Measurements from ENCODE around the gene AANAT. TPM values are rescaled to one million over a fixed set of nuclear protein-coding genes. Genes with fewer than 3 reads are reported as not detected.
A peak's percentile ranks its signal among the peaks of the same experiment; 100 is the strongest.

AANAT gene
- total RNA-seq, 2 experiments from 2014 or later = not detected

- CTCF ChIA-PET (ENCODE audit: unreplicated experiment) = interaction anchor here (0.6 to 3.3 kb wide), 20 partner anchors 8 to 170 kb away, joined by 3 to 33 read pairs (median 4); no protein-coding TSS in a partner anchor
- Histone ChIP-seq H3K27ac (ENCODE audit: low read depth, low read length, poor library complexity, severe bottlenecking) (no peak overlapping the region), H3K9me3 (ENCODE audit: low read length) (no peaks in the 10 kb centered on the region), H3K4me1 (ENCODE audit: insufficient read depth, low read length, poor library complexity, severe bottlenecking) (peaks cover 17% of the 10 kb centered on the region), H4K20me1 (ENCODE audit: insufficient read depth, low read length) (no peaks in the 10 kb centered on the region), H2AFZ (ENCODE audit: low read length) (peak overlapping the region; percentile 35; the same call in 1 of the 2 replicates), H3K4me3 (ENCODE audit: low read depth, low read length, poor library complexity, severe bottlenecking) (no peak overlapping the region), H3K9me2 (ENCODE audit: insufficient read depth, low read length) (no peaks in the 10 kb centered on the region), H3K36me3 (ENCODE audit: insufficient read depth, low read length) (no peaks in the 10 kb centered on the region), H3K79me2 (ENCODE audit: insufficient read depth, low read depth, low read length) (no peaks in the 10 kb centered on the region), H3K4me2 (ENCODE audit: low read length) (peak overlapping the region; percentile 11; the same call in 1 of the 2 replicates)
- intact Hi-C loops (cut with micrococcal nuclease; ENCODE audit: unreplicated experiment) = loop anchor here (1.0 to 5.0 kb wide), 2 partner anchors 51 to 157 kb away; no protein-coding TSS in a partner anchor
- POLR2A ChIA-PET = interaction anchor here (0.6 to 2.5 kb wide), 17 partner anchors 9 to 941 kb away, joined by 3 to 13 read pairs (median 3); partner anchors contain the start of genes AANAT, PRPSAP1 and RHBDF2
- DNase-seq (ENCODE audit: low spot score) = peak; percentile 88
- TF ChIP-seq CTCF (conservative IDR thresholded peaks at IDR 0.05; ENCODE audit: low read length) (peak; percentile 95), EZH2phosphoT487 (IDR thresholded peaks at IDR 0.05; ENCODE audit: borderline replicate concordance, low read depth, low read length) (no peak)
- BruUV-seq (replicated peaks) = no TSS peak
Measured at GRCh38 chr17:76458580-76459490, 8.6 kb upstream of the AANAT start.

- Histone ChIP-seq H3K79me2 (ENCODE audit: insufficient read depth, low read depth, low read length) (no peaks in the 10 kb centered on the region), H2AFZ (ENCODE audit: low read length) (no peak overlapping the region; the same call in 1 of the 2 replicates), H3K27ac (ENCODE audit: low read depth, low read length, poor library complexity, severe bottlenecking) (no peak overlapping the region), H3K9me2 (ENCODE audit: insufficient read depth, low read length) (no peaks in the 10 kb centered on the region), H3K4me3 (ENCODE audit: low read depth, low read length, poor library complexity, severe bottlenecking) (no peak overlapping the region), H4K20me1 (ENCODE audit: insufficient read depth, low read length) (no peaks in the 10 kb centered on the region), H3K4me1 (ENCODE audit: insufficient read depth, low read length, poor library complexity, severe bottlenecking) (peaks cover 17% of the 10 kb centered on the region), H3K4me2 (ENCODE audit: low read length) (no peak overlapping the region), H3K36me3 (ENCODE audit: insufficient read depth, low read length) (no peaks in the 10 kb centered on the region), H3K9me3 (ENCODE audit: low read length) (no peaks in the 10 kb centered on the region)
- intact Hi-C loops (cut with micrococcal nuclease; ENCODE audit: unreplicated experiment) = loop anchor here (1.0 to 5.0 kb wide), 2 partner anchors 47 to 157 kb away; no protein-coding TSS in a partner anchor
- BruUV-seq (replicated peaks) = no TSS peak
- ChIA-PET CTCF (ENCODE audit: unreplicated experiment) (interaction anchor here (1.3 to 3.3 kb wide), 6 partner anchors 10 to 54 kb away, joined by 4 to 33 read pairs (median 10); no protein-coding TSS in a partner anchor), POLR2A (interaction anchor here (1.1 to 2.5 kb wide), 7 partner anchors 29 to 106 kb away, joined by 3 to 13 read pairs (median 4); partner anchors contain the start of genes PRPSAP1 and RHBDF2)
- no peak for TF ChIP-seq CTCF (conservative IDR thresholded peaks at IDR 0.05; ENCODE audit: low read length)
- TF ChIP-seq EZH2phosphoT487 (IDR thresholded peaks at IDR 0.05; ENCODE audit: borderline replicate concordance, low read depth, low read length) = no peak
- no peak for DNase-seq (ENCODE audit: low spot score)
Measured at GRCh38 chr17:76459674-76460073, 7.7 kb upstream of the AANAT start.

Data from OCI-LY7 (cell line).